ENCODE data around the gene SHOC1. TPM values are rescaled to one million over a fixed set of nuclear protein-coding genes. Genes with fewer than 3 reads are reported as not detected.

The SHOC1 gene
- not detected in 3 replicates for total RNA-seq
- long read RNA-seq, partial matches to known transcripts, result 0 of 1 reads
- long read RNA-seq, other reads (novel, unspliced or antisense), result 1 of 1 reads

- no peak within 1 kb of the TSS for H3K4me3 Mint-ChIP-seq (ENCODE audit: unreplicated experiment)
Measured at GRCh38 chr9:111794835-111795556, at the start of gene SHOC1. Gene SHOC1, minus strand, starts transcription at chr9:111794937. Its CDS starts 3,519 bp downstream, at chr9:111791418.

GRCh38 chr9:111843971-111844370 lies 49.2 kb upstream of the SHOC1 start:
- H3K9me3 Mint-ChIP-seq (ENCODE audit: low read depth), result no peaks in the 10 kb centered on the region
- H3K36me3 Mint-ChIP-seq (ENCODE audit: low read depth), result no peaks in the 10 kb centered on the region
- no peaks in the 10 kb centered on the region for H3K27me3 Mint-ChIP-seq (ENCODE audit: low read depth)
- no peak overlapping the region for H3K4me3 Mint-ChIP-seq (ENCODE audit: unreplicated experiment)
- no peak for DNase-seq (ENCODE audit: low spot score)
- H3K27ac Mint-ChIP-seq (ENCODE audit: unreplicated experiment), result no peak overlapping the region
- H3K4me1 Mint-ChIP-seq (ENCODE audit: low read depth), result no peaks in the 10 kb centered on the region
- no peak for TF ChIP-seq CTCF (IDR thresholded peaks at IDR 0.05)

More at GRCh38 chr9:111794835-111795556, at the start of gene SHOC1:
- H3K4me1 Mint-ChIP-seq (ENCODE audit: low read depth), result no peaks in the 10 kb centered on the region
- no peak for DNase-seq (ENCODE audit: low spot score)
- H3K27me3 Mint-ChIP-seq (ENCODE audit: low read depth), result no peaks in the 10 kb centered on the region
- H3K36me3 Mint-ChIP-seq (ENCODE audit: low read depth), result no peaks in the 10 kb centered on the region
- no peaks in the 10 kb centered on the region for H3K9me3 Mint-ChIP-seq (ENCODE audit: low read depth)
- no peak within 1 kb of the TSS for H3K27ac Mint-ChIP-seq (ENCODE audit: unreplicated experiment)
- TF ChIP-seq CTCF (IDR thresholded peaks at IDR 0.05), result no peak

- Mint-ChIP-seq H3K27ac (ENCODE audit: unreplicated experiment) (no peak overlapping the region), H3K4me3 (ENCODE audit: unreplicated experiment) (no peak overlapping the region), H3K27me3 (ENCODE audit: low read depth) (no peaks in the 10 kb centered on the region), H3K9me3 (ENCODE audit: low read depth) (no peaks in the 10 kb centered on the region), H3K4me1 (ENCODE audit: low read depth) (no peaks in the 10 kb centered on the region), H3K36me3 (ENCODE audit: low read depth) (no peaks in the 10 kb centered on the region)
- no peak for DNase-seq (ENCODE audit: low spot score)
- no peak for TF ChIP-seq CTCF (IDR thresholded peaks at IDR 0.05)
Measured at GRCh38 chr9:111842313-111842712, 47.6 kb upstream of the SHOC1 start.

- Mint-ChIP-seq H3K4me3 (ENCODE audit: unreplicated experiment) (no peak overlapping the region), H3K4me1 (ENCODE audit: low read depth) (no peaks in the 10 kb centered on the region), H3K27ac (ENCODE audit: unreplicated experiment) (no peak overlapping the region), H3K36me3 (ENCODE audit: low read depth) (no peaks in the 10 kb centered on the region), H3K9me3 (ENCODE audit: low read depth) (no peaks in the 10 kb centered on the region), H3K27me3 (ENCODE audit: low read depth) (no peaks in the 10 kb centered on the region)
- DNase-seq (ENCODE audit: low spot score), result no peak
- no peak for TF ChIP-seq CTCF (IDR thresholded peaks at IDR 0.05)
Measured at GRCh38 chr9:111840442-111840841, 45.7 kb upstream of the SHOC1 start.

GRCh38 chr9:111839987-111840386 lies 45.2 kb upstream of the SHOC1 start:
- no peaks in the 10 kb centered on the region for H3K4me1 Mint-ChIP-seq (ENCODE audit: low read depth)
- H3K9me3 Mint-ChIP-seq (ENCODE audit: low read depth), result no peaks in the 10 kb centered on the region
- H3K27me3 Mint-ChIP-seq (ENCODE audit: low read depth), result no peaks in the 10 kb centered on the region
- DNase-seq (ENCODE audit: low spot score), result no peak
- H3K36me3 Mint-ChIP-seq (ENCODE audit: low read depth), result no peaks in the 10 kb centered on the region
- H3K27ac Mint-ChIP-seq (ENCODE audit: unreplicated experiment), result no peak overlapping the region
- TF ChIP-seq CTCF (IDR thresholded peaks at IDR 0.05), result no peak
- H3K4me3 Mint-ChIP-seq (ENCODE audit: unreplicated experiment), result no peak overlapping the region
